HepG2 (cell line): Measurements from ENCODE around the gene SHQ1. TPM values are rescaled to one million over a fixed set of nuclear protein-coding genes. Genes with fewer than 3 reads are reported as not detected.
A peak's percentile ranks its signal among the peaks of the same experiment; 100 is the strongest.

ENCODE experiments used
- BRF2 ChIP-seq: sonication (generic); formaldehyde crosslinking; IDR thresholded peaks from 2 replicates; pipeline ENCODE4 v1.8.1; 2022; ENCODE audit warnings: mild to moderate bottlenecking, missing genetic modification reagents
- CCDC6 ChIP-seq: sonication (generic); formaldehyde crosslinking; IDR thresholded peaks from 2 replicates; pipeline ENCODE4 v1.8.1; 2022; ENCODE audit warnings: mild to moderate bottlenecking, missing genetic modification reagents, moderate library complexity
- DNMT1 ChIP-seq: sonication (generic); formaldehyde crosslinking; IDR thresholded peaks from 2 replicates; pipeline ENCODE4 v1.5.1; 2020; ENCODE audit warnings: mild to moderate bottlenecking, missing genetic modification reagents
- FOSL1 ChIP-seq: sonication (generic); formaldehyde crosslinking; IDR thresholded peaks from 2 replicates; pipeline ENCODE4 v1.9.0; 2021; ENCODE audit warnings: missing genetic modification reagents, borderline replicate concordance
- FOXC1 ChIP-seq: sonication (generic); formaldehyde crosslinking; IDR thresholded peaks from 2 replicates; pipeline ENCODE4 v1.8.0; 2022; ENCODE audit warnings: mild to moderate bottlenecking, missing genetic modification reagents, borderline replicate concordance
- IKZF5 ChIP-seq: IDR thresholded peaks from 2 replicates; pipeline ENCODE4 v1.6.1; 2018; ENCODE audit warnings: missing genetic modification reagents, mild to moderate bottlenecking, missing compliant biosample characterization
- NR2F6 ChIP-seq, 2 experiments: IDR thresholded peaks; 2 replicates each; pipeline ENCODE4 v1.6.1; 2016; ENCODE audit warnings: antibody characterized with exemption in 1 of 2, mild to moderate bottlenecking in 1 of 2
- PRDM15 ChIP-seq: sonication (generic); formaldehyde crosslinking; IDR thresholded peaks from 2 replicates; pipeline ENCODE4 v1.4.0; 2020; ENCODE audit warnings: missing genetic modification reagents
- SP140L ChIP-seq: sonication (generic); formaldehyde crosslinking; IDR thresholded peaks from 2 replicates; pipeline ENCODE4 v1.4.0; 2020; ENCODE audit warnings: missing genetic modification reagents, borderline replicate concordance
- TSC22D2 ChIP-seq: sonication (generic); formaldehyde crosslinking; IDR thresholded peaks from 2 replicates; pipeline ENCODE4 v1.5.1; 2020; ENCODE audit warnings: missing genetic modification reagents, mild to moderate bottlenecking, borderline replicate concordance
- ZBTB7B ChIP-seq: sonication (generic); formaldehyde crosslinking; IDR thresholded peaks from 2 replicates; pipeline ENCODE4 v1.4.0; 2020; ENCODE audit warnings: missing genetic modification reagents
- ZIK1 ChIP-seq: sonication (generic); formaldehyde crosslinking; IDR thresholded peaks from 2 replicates; pipeline ENCODE4 v1.5.0; 2020; ENCODE audit warnings: mild to moderate bottlenecking, low read depth, missing genetic modification reagents, borderline replicate concordance
- ZNF292 ChIP-seq: sonication (generic); formaldehyde crosslinking; IDR thresholded peaks from 2 replicates; pipeline ENCODE4 v1.8.1; 2022; ENCODE audit warnings: mild to moderate bottlenecking, low read depth, missing genetic modification reagents, borderline replicate concordance
- ZNF660 ChIP-seq: sonication (generic); formaldehyde crosslinking; IDR thresholded peaks from 2 replicates; pipeline ENCODE4 v1.5.1; 2020; ENCODE audit warnings: mild to moderate bottlenecking, low read depth, missing genetic modification reagents, borderline replicate concordance
- ZNF687 ChIP-seq: sonication (generic); formaldehyde crosslinking; IDR thresholded peaks from 2 replicates; pipeline ENCODE4 v1.5.1; 2020; ENCODE audit warnings: mild to moderate bottlenecking, missing genetic modification reagents, moderate library complexity
- ZNF761 ChIP-seq: sonication (generic); formaldehyde crosslinking; conservative IDR thresholded peaks from 2 replicates; pipeline ENCODE4 v1.4.0; 2020; ENCODE audit warnings: mild to moderate bottlenecking, missing genetic modification reagents
- ZXDC ChIP-seq: sonication (generic); formaldehyde crosslinking; IDR thresholded peaks from 2 replicates; pipeline ENCODE4 v1.5.0; 2020; ENCODE audit warnings: mild to moderate bottlenecking, missing genetic modification reagents
- polyA plus RNA-seq, 8 experiments: library from polyadenylated mRNA; depleted of rRNA in 3 of 8; stranded (reverse) in 7 of 8; unstranded in 1 of 8; fragments of >200 nt; fragmentation: Illumina TruSeq in 4 of 8; extraction: Trizol in 4 of 8; gene quantifications; 2 replicates each; pipeline versions ENCODE4 v1.2.1 to v1.2.3, GENCODE V29; 2011 to 2016; ENCODE audit warnings: low read depth in 4 of 8, missing spikeins in 1 of 8, mixed read lengths in 1 of 8; ENCODE audit not compliant: insufficient read depth in 1 of 8
- total RNA-seq, 5 experiments: library from RNA; depleted of rRNA; stranded (reverse); fragments of >200 nt; fragmentation: Illumina TruSeq; extraction: Trizol; gene quantifications; 2 replicates each; pipeline ENCODE4 v1.2.3, GENCODE V29; 2016; ENCODE audit warnings: low read depth in 1 of 5

SHQ1 gene
- total and polyA plus RNA-seq, 2 of the 13 experiments (the other 11 are each of a cell fraction or from before 2014, with no cell fraction given), result 5.5 to 20.3 TPM

GRCh38 chr3:72702390-72702789 is 145.9 kb downstream of the SHQ1 start (continued):
- TF ChIP-seq ZNF761 (CRISPR knock-in tag), result no peak
- no peak for TF ChIP-seq SP140L
- peak; percentile 76 for TF ChIP-seq NR2F6 (IDR thresholded peaks at IDR 0.05)
- peak; percentile 87 for TF ChIP-seq NR2F6 (CRISPR knock-in tag; IDR thresholded peaks at IDR 0.05)
- TF ChIP-seq FOSL1 (CRISPR knock-in tag), result no peak
- no peak for TF ChIP-seq PRDM15
- TF ChIP-seq CCDC6 (CRISPR knock-in tag), result no peak
- TF ChIP-seq IKZF5 (CRISPR knock-in tag), result peak; percentile 50; the same call in 1 of the 2 replicates
- TF ChIP-seq FOXC1, result no peak
- no peak for TF ChIP-seq TSC22D2 (CRISPR knock-in tag)
- peak; percentile 35 for TF ChIP-seq ZNF687 (CRISPR knock-in tag)
- TF ChIP-seq BRF2, result no peak
- peak; percentile 65; the same call in 1 of the 2 replicates for TF ChIP-seq ZNF292 (CRISPR knock-in tag)
- TF ChIP-seq ZXDC (CRISPR knock-in tag), result no peak
- TF ChIP-seq DNMT1 (CRISPR knock-in tag), result no peak
- no peak for TF ChIP-seq ZBTB7B (CRISPR knock-in tag)
- TF ChIP-seq ZNF660, result no peak
- no peak for TF ChIP-seq ZIK1 (CRISPR knock-in tag)
